Caco-2 (cell line): ENCODE results near the gene RAP1GDS1. TPM values are rescaled to one million over a fixed set of nuclear protein-coding genes. Genes with fewer than 3 reads are reported as not detected.
"Not testable (repeated sequence)": the region's sequence is repeated elsewhere in the genome, so short reads cannot be mapped to it uniquely, and the experiment has no call there.

ENCODE experiments used
- BruUV-seq: library from RNA; stranded (reverse); fragments of 400-500 nt; replicated peaks from 2 replicates; lab custom pipeline; 2021; lab: Mats Ljungman, UMichigan
- CTCF ChIA-PET: fragments of 300-600 bp; sonication (Branson Sonifier 250); formaldehyde crosslinking; loops from one replicate; lab custom pipeline; 2022; ENCODE audit warnings: antibody characterized with exemption; lab: Charles Lee
- POLR2A ChIA-PET: fragments of 300-600 bp; sonication (Branson Sonifier 250); formaldehyde crosslinking; loops from one replicate; lab custom pipeline; 2022; ENCODE audit warnings: antibody characterized with exemption; lab: Charles Lee
- DNase-seq, 2 experiments: peaks; one replicate each; pipeline versions ENCODE4 v3.0.0 to v3.0.0-alpha.2; 2020 to 2022
- H3K27me3 ChIP-seq: replicated peaks from 2 replicates; pipeline ENCODE4 v1.6.0; 2011; ENCODE audit warnings: low read length; ENCODE audit not compliant: control insufficient read depth, insufficient read depth
- H3K36me3 ChIP-seq: 2 replicates; pipeline ENCODE4 v1.5.1; 2011; ENCODE audit warnings: low read length; ENCODE audit not compliant: control insufficient read depth, insufficient read depth
- H3K4me1 ChIP-seq: fragments of 250-450 bp; sonication (Bioruptor Pico); 2 replicates; pipeline ENCODE4 v1.5.1; 2020; ENCODE audit warnings: mild to moderate bottlenecking
- H3K4me3 ChIP-seq: 2 replicates; pipeline ENCODE4 v1.5.1; 2011; ENCODE audit warnings: low read depth, mild to moderate bottlenecking, control low read depth, low read length
- H3K9me3 ChIP-seq: fragments of 250-450 bp; sonication (Bioruptor Pico); 2 replicates; pipeline ENCODE4 v1.5.1; 2020; ENCODE audit warnings: mild to moderate bottlenecking, moderate library complexity
- H3K27ac Mint-ChIP-seq: one replicate; pipeline ENCODE4 v1.8.0; 2022; ENCODE audit warnings: mixed read lengths; ENCODE audit not compliant: unreplicated experiment
- H3K27me3 Mint-ChIP-seq: one replicate; pipeline ENCODE4 v1.8.0; 2022; ENCODE audit warnings: mixed read lengths; ENCODE audit not compliant: insufficient read depth, unreplicated experiment
- H3K36me3 Mint-ChIP-seq: one replicate; pipeline ENCODE4 v1.8.0; 2022; ENCODE audit warnings: mild to moderate bottlenecking, mixed read lengths; ENCODE audit not compliant: insufficient read depth, unreplicated experiment
- H3K4me1 Mint-ChIP-seq: one replicate; pipeline ENCODE4 v1.8.0; 2022; ENCODE audit warnings: low read depth, mixed read lengths; ENCODE audit not compliant: unreplicated experiment
- H3K4me3 Mint-ChIP-seq: one replicate; pipeline ENCODE4 v1.8.0; 2022; ENCODE audit warnings: mild to moderate bottlenecking, moderate library complexity, mixed read lengths; ENCODE audit not compliant: unreplicated experiment
- H3K9me3 Mint-ChIP-seq: one replicate; pipeline ENCODE4 v1.8.0; 2022; ENCODE audit warnings: mixed read lengths; ENCODE audit not compliant: unreplicated experiment
- intact Hi-C: fragments of 100-400 bp; cut with micrococcal nuclease; formaldehyde crosslinking; loops from one replicate; pipeline ENCODE4 v1.10.0; 2022; ENCODE audit not compliant: unreplicated experiment
- total RNA-seq: library from RNA; stranded (reverse); gene quantifications from 2 replicates; pipeline ENCODE4 v1.2.3, GENCODE V29; 2022
- TF ChIP-seq, protein P1 (sequence below), 2 experiments: fragments of 200-600 bp in 1 of 2; IDR thresholded peaks; 1 replicate in 1 of 2; 2 replicates in 1 of 2; pipeline versions ENCODE4 v1.5.1 to v1.8.0; 2011 to 2022; ENCODE audit warnings: antibody characterized with exemption in 1 of 2, control low read depth in 1 of 2, inconsistent platforms in 1 of 2, low read depth in 1 of 2, low read length in 1 of 2, mild to moderate bottlenecking in 1 of 2, moderate library complexity in 1 of 2; ENCODE audit not compliant: insufficient read depth in 1 of 2, severe bottlenecking in 1 of 2, unreplicated experiment in 1 of 2

Gene RAP1GDS1
- total RNA-seq, 1 experiment from 2014 or later: 45.5 TPM

DNA sequence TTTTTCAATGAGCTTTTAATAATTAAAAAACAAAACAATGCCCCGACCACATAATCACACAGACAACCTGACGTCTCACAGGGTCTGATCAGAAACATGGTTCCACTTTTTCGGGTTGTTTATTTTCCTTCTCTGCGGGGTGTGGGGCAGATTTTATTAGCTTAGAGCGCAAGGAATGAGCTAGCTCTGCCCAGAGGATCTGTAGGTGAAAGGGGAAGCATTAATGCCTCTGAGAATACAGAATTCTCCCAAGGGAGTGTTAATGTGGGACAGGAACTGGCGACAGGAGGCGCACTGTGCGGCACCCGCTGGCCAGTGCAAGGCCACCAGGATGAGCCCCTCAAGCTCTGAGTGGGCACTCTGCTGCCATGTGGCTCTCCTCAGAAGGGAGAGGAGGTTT lies 215.7 kb downstream of the RAP1GDS1 start:
- DNase-seq: no peak
- Mint-ChIP-seq H3K36me3 (peaks cover 17% of the 10 kb centered on the region), H3K4me3 (no peak overlapping the region), H3K27ac (no peak overlapping the region), H3K9me3 (no peaks in the 10 kb centered on the region), H3K4me1 (peaks cover 6% of the 10 kb centered on the region), H3K27me3 (no peaks in the 10 kb centered on the region)
- intact Hi-C loops: no loop called here
- TF ChIP-seq, protein P1, sequence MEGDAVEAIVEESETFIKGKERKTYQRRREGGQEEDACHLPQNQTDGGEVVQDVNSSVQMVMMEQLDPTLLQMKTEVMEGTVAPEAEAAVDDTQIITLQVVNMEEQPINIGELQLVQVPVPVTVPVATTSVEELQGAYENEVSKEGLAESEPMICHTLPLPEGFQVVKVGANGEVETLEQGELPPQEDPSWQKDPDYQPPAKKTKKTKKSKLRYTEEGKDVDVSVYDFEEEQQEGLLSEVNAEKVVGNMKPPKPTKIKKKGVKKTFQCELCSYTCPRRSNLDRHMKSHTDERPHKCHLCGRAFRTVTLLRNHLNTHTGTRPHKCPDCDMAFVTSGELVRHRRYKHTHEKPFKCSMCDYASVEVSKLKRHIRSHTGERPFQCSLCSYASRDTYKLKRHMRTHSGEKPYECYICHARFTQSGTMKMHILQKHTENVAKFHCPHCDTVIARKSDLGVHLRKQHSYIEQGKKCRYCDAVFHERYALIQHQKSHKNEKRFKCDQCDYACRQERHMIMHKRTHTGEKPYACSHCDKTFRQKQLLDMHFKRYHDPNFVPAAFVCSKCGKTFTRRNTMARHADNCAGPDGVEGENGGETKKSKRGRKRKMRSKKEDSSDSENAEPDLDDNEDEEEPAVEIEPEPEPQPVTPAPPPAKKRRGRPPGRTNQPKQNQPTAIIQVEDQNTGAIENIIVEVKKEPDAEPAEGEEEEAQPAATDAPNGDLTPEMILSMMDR (IDR thresholded peaks at IDR 0.05; ENCODE audit: insufficient read depth in 1 of 2, low read depth in 1 of 2, low read length in 1 of 2, severe bottlenecking in 1 of 2, unreplicated experiment in 1 of 2): no peak
- Histone ChIP-seq H3K4me3 (no peak overlapping the region), H3K36me3 (no peaks in the 10 kb centered on the region), H3K9me3 (no peaks in the 10 kb centered on the region), H3K4me1 (no peaks in the 10 kb centered on the region), H3K27me3 (no peaks in the 10 kb centered on the region)
- BruUV-seq: no TSS peak
- POLR2A ChIA-PET: no interaction called here
- CTCF ChIA-PET: interaction anchor here (1.1 kb wide), 1 partner anchor 9 kb away, joined by 4 read pairs; no protein-coding TSS in a partner anchor

DNA sequence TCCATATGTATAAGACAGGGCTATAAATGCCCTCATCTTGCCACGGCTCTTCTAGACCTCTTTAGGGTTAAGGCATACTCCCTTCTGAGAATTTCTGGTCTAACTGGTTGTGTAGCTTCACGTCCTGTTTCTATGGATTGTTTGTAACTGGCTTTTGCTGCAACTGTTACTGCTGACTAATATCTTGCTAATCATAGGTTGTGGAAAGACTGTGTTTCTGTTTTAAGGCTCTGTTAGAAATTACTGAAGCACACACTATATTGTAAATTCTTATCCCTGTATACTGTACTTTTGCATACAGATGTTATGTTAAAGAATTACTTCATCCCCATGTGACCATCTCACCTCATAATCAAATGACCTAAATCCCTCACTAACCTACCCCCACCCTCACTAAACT lies 218.4 kb downstream of the RAP1GDS1 start:
- H3K9me3 Mint-ChIP-seq, CTCF ChIA-PET, H3K36me3 ChIP-seq, H3K4me3 ChIP-seq, intact Hi-C loops, H3K9me3 ChIP-seq, BruUV-seq, H3K4me3 Mint-ChIP-seq, POLR2A ChIA-PET, H3K27ac Mint-ChIP-seq, H3K27me3 Mint-ChIP-seq, H3K27me3 ChIP-seq: not testable (repeated sequence)
- H3K4me1 ChIP-seq: 0 out of 2 replicates have a peak, but pooled peaks cover 11% of the 10 kb centered on the region
- Mint-ChIP-seq H3K4me1 (peaks cover 14% of the 10 kb centered on the region), H3K36me3 (peaks cover 12% of the 10 kb centered on the region)
- DNase-seq: peak in 1 of 2 experiments; percentile 16

DNA sequence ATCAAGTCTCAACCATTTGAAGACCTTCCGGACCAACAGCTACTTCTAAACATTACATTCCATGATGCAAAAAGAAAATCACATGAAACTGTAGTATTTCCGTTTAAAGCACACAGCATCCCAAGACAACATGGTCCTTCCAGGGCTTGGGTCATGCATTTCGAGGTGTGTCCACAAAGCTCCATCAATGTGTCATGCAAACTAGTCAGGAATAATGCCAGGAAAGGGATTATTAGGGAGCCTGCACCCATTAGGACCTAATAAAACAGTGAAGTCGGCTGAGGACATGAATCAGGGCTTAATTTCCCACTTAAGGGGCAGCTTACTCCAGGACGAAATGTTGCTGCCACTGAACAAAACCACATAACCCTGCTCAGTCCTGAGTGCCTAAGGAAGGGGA lies 219.4 kb downstream of the RAP1GDS1 start:
- Histone ChIP-seq H3K27me3 (no peaks in the 10 kb centered on the region), H3K4me3 (no peak overlapping the region), H3K9me3 (no peaks in the 10 kb centered on the region), H3K4me1 (0 out of 2 replicates have a peak, but pooled peaks cover 11% of the 10 kb centered on the region), H3K36me3 (no peaks in the 10 kb centered on the region)
- H3K4me3 Mint-ChIP-seq: no peak overlapping the region
- no TSS peak for BruUV-seq
- TF ChIP-seq, protein P1 (IDR thresholded peaks at IDR 0.05; ENCODE audit: insufficient read depth in 1 of 2, low read depth in 1 of 2, low read length in 1 of 2, severe bottlenecking in 1 of 2, unreplicated experiment in 1 of 2): no peak
- no peak overlapping the region for H3K27ac Mint-ChIP-seq
- intact Hi-C loops: no loop called here
- no peaks in the 10 kb centered on the region for H3K27me3 Mint-ChIP-seq
- H3K9me3 Mint-ChIP-seq: no peaks in the 10 kb centered on the region
- DNase-seq: no peak
- H3K4me1 Mint-ChIP-seq: peaks cover 14% of the 10 kb centered on the region
- ChIA-PET CTCF (no interaction called here), POLR2A (no interaction called here)
- peaks cover 12% of the 10 kb centered on the region for H3K36me3 Mint-ChIP-seq
